Kidney (tissue), 14 donors: ENCODE results near the gene SRPX2. TPM values are rescaled to one million over a fixed set of nuclear protein-coding genes. Genes with fewer than 3 reads are reported as not detected.

Experiments
- DNase-seq, 5 donors: peaks; one replicate each; pipeline ENCODE4 v3.0.0-alpha.2; 2013 to 2020
- FAIRE-seq: peaks from 2 replicates; lab custom pipeline; 2012; peaks lifted over from hg19 to GRCh38; lab: Jason Lieb, UNC
- H3K27ac ChIP-seq, 2 donors: one replicate each; pipeline ENCODE4 v1.7.0; 2013; ENCODE audit warnings: low read depth in 2 of 2, low read length in 2 of 2, inconsistent platforms in 1 of 2
- H3K27me3 ChIP-seq: one replicate; pipeline ENCODE4 v1.7.1; 2013; ENCODE audit warnings: low read length, inconsistent platforms; ENCODE audit not compliant: control insufficient read depth, insufficient read depth
- H3K36me3 ChIP-seq, 3 donors: one replicate each; pipeline versions ENCODE4 v1.7.0 to v1.7.1; 2013; ENCODE audit warnings: low read length in 3 of 3, control low read depth in 1 of 3, inconsistent platforms in 1 of 3; ENCODE audit not compliant: insufficient read depth in 3 of 3, control insufficient read depth in 2 of 3
- H3K4me1 ChIP-seq, 3 donors: one replicate each; pipeline versions ENCODE4 v1.7.0 to v1.7.1; 2013; ENCODE audit warnings: low read length in 3 of 3, inconsistent platforms in 1 of 3, low read depth in 1 of 3; ENCODE audit not compliant: control insufficient read depth in 2 of 3, insufficient read depth in 2 of 3
- H3K4me3 ChIP-seq, 3 donors: one replicate each; pipeline versions ENCODE4 v1.7.0 to v1.8.1; 2013; ENCODE audit warnings: low read length in 3 of 3, control low read depth in 1 of 3, inconsistent platforms in 1 of 3
- H3K9ac ChIP-seq, 3 donors: one replicate each; pipeline versions ENCODE4 v1.7.0 to v1.7.1; 2013; ENCODE audit warnings: low read length in 3 of 3, control low read depth in 1 of 3, inconsistent platforms in 1 of 3
- H3K9me3 ChIP-seq, 3 donors: one replicate each; pipeline versions ENCODE4 v1.7.0 to v1.7.1; 2013; ENCODE audit warnings: low read length in 3 of 3, control low read depth in 1 of 3, inconsistent platforms in 1 of 3; ENCODE audit not compliant: control insufficient read depth in 2 of 3, insufficient read depth in 1 of 3
- intact Hi-C: fragments of 100-400 bp; cut with DNase I; formaldehyde crosslinking; loops from one replicate; pipeline ENCODE4 v1.11.1; 2022
- polyA plus RNA-seq: library from polyadenylated mRNA; stranded (reverse); fragments of 350-450 nt; fragmentation: Illumina TruSeq; extraction: RNeasy Lipid Tissue Mini Kit (QIAGEN cat#74804); gene quantifications from one replicate; pipeline ENCODE4 v1.2.3, GENCODE V29; 2014; ENCODE audit warnings: low read depth, low replicate concordance; ENCODE audit not compliant: insufficient read depth
- total RNA-seq: library from RNA; stranded (reverse); fragmentation: NEBNext Ultra II Directional; extraction: Animal tissue kit (Norgen Biotek cat#: 25700); gene quantifications from one replicate; pipeline ENCODE4 v1.2.1, GENCODE V29; 2021
- TF ChIP-seq, protein P1 (sequence below): IDR thresholded peaks from 3 replicates; pipeline ENCODE4 v1.5.1; 2012; ENCODE audit warnings: mild to moderate bottlenecking, moderate library complexity, borderline replicate concordance; ENCODE audit not compliant: insufficient read depth; ENCODE audit errors: extremely low read depth
- donor health status: control.
- donor health status: control.
- donor health status: control.
- donor health status: control.
- donor health status: control.
- donor health status: DM: yes; HTN: yes; CAD: no.
- donor health status: Normal renal cell carcinoma (clear cell type).

Gene SRPX2
- total and polyA plus RNA-seq, 2 donors from 2014 or later, result 3.2 to 4.5 TPM

GRCh38 chrX:100647739-100648138, 3.7 kb downstream of the SRPX2 start:
- FAIRE-seq, result no peak
- DNase-seq, result no peak
- H3K27me3 ChIP-seq, result no peaks in the 10 kb centered on the region
- H3K9me3 ChIP-seq, result no peaks in the 10 kb centered on the region
- TF ChIP-seq, protein P1, sequence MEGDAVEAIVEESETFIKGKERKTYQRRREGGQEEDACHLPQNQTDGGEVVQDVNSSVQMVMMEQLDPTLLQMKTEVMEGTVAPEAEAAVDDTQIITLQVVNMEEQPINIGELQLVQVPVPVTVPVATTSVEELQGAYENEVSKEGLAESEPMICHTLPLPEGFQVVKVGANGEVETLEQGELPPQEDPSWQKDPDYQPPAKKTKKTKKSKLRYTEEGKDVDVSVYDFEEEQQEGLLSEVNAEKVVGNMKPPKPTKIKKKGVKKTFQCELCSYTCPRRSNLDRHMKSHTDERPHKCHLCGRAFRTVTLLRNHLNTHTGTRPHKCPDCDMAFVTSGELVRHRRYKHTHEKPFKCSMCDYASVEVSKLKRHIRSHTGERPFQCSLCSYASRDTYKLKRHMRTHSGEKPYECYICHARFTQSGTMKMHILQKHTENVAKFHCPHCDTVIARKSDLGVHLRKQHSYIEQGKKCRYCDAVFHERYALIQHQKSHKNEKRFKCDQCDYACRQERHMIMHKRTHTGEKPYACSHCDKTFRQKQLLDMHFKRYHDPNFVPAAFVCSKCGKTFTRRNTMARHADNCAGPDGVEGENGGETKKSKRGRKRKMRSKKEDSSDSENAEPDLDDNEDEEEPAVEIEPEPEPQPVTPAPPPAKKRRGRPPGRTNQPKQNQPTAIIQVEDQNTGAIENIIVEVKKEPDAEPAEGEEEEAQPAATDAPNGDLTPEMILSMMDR, result no peak
- no peak overlapping the region for H3K9ac ChIP-seq
- H3K36me3 ChIP-seq, result no peaks in the 10 kb centered on the region
- no peak overlapping the region for H3K27ac ChIP-seq
- no peak overlapping the region for H3K4me3 ChIP-seq
- intact Hi-C loops, result no loop called here
- no peaks in the 10 kb centered on the region for H3K4me1 ChIP-seq

- H3K4me3 ChIP-seq, result no peak overlapping the region
- H3K27me3 ChIP-seq, result no peaks in the 10 kb centered on the region
- intact Hi-C loops, result no loop called here
- TF ChIP-seq, protein P1, result no peak
- FAIRE-seq, result no peak
- H3K9ac ChIP-seq, result no peak overlapping the region
- H3K4me1 ChIP-seq, result no peaks in the 10 kb centered on the region
- H3K36me3 ChIP-seq, result no peaks in the 10 kb centered on the region
- no peaks in the 10 kb centered on the region for H3K9me3 ChIP-seq
- H3K27ac ChIP-seq, result peak overlapping the region; percentile 47 to 59
- DNase-seq, result peak in 3 of 5 donors; percentile 30 to 79 (median 36)
Observed at GRCh38 chrX:100648458-100649417, 4.7 kb downstream of the SRPX2 start.

- H3K4me3 ChIP-seq, result no peak overlapping the region
Observed at GRCh38 chrX:100649550-100650356, 5.8 kb downstream of the SRPX2 start.

More at GRCh38 chrX:100649550-100650356, 5.8 kb downstream of the SRPX2 start:
- peak overlapping the region; percentile 13 to 65 for H3K27ac ChIP-seq
- FAIRE-seq, result no peak
- no peaks in the 10 kb centered on the region for H3K9me3 ChIP-seq
- H3K9ac ChIP-seq, result no peak overlapping the region
- no peaks in the 10 kb centered on the region for H3K36me3 ChIP-seq
- TF ChIP-seq, protein P1, result no peak
- intact Hi-C loops, result no loop called here
- peak in 4 of 5 donors; percentile 33 to 84 (median 50) for DNase-seq
- no peaks in the 10 kb centered on the region for H3K4me1 ChIP-seq
- no peaks in the 10 kb centered on the region for H3K27me3 ChIP-seq
